Astrocyte of the cerebellum (primary cell): ENCODE data around the gene SELP.

Experiments
- DNase-seq: peaks from one replicate; pipeline ENCODE4 v3.0.0-alpha.2; 2011; ENCODE audit warnings: low read depth
- H3K4me3 ChIP-seq: 2 replicates; pipeline ENCODE4 v1.5.1; 2011; ENCODE audit warnings: mild to moderate bottlenecking, low read depth, low read length, moderate library complexity
- in situ Hi-C: cut with HindIII; loops from 2 replicates; pipeline ENCODE4 v1.10.0; 2017; ENCODE audit warnings: low sequenced_read_pairs
- TF ChIP-seq, protein P1 (sequence below): IDR thresholded peaks from 2 replicates; pipeline ENCODE4 v1.5.1; 2012; ENCODE audit warnings: low read length, low read depth, moderate library complexity, mild to moderate bottlenecking; ENCODE audit errors: missing control alignments

SELP gene

DNA sequence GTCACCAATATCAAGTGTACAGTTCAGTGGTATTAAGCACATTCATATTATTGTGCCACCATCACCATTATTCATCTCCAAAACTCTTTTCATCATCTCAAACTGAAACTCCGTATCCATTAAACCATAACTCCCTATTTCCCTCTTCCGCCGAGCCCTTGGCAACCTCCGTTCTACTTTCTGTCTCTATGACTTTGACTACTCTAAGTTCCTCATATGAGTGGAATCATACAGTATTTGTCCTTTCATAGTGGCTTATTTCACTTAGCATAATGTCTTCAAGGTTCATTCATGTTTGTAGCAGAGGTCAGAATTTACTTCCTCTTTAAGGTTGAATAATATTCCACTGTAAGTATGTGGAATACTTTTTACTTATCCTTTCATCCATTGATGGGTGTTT, 21.7 kb downstream of the SELP start:
- in situ Hi-C loops = no loop called here
- TF ChIP-seq, protein P1, sequence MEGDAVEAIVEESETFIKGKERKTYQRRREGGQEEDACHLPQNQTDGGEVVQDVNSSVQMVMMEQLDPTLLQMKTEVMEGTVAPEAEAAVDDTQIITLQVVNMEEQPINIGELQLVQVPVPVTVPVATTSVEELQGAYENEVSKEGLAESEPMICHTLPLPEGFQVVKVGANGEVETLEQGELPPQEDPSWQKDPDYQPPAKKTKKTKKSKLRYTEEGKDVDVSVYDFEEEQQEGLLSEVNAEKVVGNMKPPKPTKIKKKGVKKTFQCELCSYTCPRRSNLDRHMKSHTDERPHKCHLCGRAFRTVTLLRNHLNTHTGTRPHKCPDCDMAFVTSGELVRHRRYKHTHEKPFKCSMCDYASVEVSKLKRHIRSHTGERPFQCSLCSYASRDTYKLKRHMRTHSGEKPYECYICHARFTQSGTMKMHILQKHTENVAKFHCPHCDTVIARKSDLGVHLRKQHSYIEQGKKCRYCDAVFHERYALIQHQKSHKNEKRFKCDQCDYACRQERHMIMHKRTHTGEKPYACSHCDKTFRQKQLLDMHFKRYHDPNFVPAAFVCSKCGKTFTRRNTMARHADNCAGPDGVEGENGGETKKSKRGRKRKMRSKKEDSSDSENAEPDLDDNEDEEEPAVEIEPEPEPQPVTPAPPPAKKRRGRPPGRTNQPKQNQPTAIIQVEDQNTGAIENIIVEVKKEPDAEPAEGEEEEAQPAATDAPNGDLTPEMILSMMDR = no peak
- DNase-seq = no peak
- no peak overlapping the region for H3K4me3 ChIP-seq

DNA sequence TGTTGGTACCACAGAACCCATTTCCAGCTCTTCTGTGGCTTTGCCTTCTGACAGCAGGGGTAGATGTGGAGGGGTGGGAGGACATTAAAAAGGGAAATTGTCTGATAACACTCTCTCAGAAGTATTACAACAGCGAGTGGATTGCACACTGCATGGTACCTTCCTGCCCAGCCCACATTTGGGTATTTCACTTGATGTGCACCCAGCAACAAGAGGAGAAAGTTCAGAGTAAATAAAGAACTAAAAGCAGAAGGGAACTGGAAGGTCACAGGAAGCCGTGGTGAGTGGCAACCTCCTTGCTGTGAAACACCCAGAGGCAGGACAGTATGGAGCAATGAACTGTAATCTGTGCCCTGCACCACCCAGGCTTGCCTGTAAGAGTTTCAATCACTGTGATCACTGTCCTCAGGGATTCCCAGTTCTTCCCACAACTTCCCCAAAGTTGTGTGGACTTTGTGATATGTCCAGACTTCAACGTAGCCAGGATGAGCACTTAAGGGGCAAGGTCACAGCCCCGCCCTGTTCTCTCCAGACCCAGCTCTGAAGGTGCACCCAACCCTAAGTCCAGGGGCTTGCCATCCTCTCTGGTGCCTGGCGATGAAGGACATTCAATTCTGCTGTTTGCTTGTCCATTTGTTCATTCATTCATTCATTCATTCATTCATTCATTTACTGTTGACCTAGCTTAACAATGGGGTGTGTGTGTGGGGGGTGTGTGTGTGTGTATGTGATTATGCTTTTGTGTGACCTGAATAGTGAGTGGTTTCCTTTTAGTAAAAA, 25.0 kb downstream of the SELP start:
- in situ Hi-C loops = no loop called here
- no peak overlapping the region for H3K4me3 ChIP-seq
- TF ChIP-seq, protein P1 = no peak
- DNase-seq = no peak

DNA sequence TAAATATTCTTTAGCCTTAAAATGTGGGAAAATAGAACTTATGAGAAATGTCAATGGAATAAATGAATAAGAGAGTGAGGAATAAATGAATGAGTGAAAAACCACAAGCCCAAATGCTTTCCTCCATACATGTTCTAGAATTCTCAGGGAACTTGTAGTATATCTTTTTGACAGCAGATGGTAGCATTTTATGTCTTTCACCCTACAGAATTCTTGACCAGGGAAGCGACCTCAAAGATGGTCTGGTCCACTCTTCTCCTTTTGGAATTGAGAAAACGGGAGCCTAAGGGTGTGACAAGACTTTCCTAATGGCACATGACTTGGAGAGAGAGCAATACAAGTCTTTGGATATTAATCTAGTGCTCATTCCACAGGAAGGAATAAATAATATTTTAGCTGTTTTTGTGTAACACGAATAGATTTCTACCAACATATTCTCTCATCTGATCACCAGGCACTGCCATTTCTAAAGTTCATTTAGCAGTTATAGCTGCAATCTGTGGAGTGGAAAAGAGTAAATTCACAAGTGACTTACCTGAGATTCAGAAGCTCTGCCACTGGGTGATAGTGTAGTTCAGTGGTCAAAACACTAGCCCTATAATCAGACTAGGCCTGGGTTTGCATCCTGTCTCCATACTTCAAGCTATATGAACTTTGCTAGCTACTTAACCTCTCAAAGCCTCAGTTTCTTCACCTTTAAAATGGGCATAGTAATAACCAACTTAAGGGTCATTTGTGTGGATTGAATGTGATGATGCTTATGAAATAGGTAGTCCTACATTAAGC, 28.6 kb downstream of the SELP start:
- in situ Hi-C loops = no loop called here
- TF ChIP-seq, protein P1 = peak; percentile 26
- H3K4me3 ChIP-seq = no peak overlapping the region
- DNase-seq = peak; percentile 12

DNA sequence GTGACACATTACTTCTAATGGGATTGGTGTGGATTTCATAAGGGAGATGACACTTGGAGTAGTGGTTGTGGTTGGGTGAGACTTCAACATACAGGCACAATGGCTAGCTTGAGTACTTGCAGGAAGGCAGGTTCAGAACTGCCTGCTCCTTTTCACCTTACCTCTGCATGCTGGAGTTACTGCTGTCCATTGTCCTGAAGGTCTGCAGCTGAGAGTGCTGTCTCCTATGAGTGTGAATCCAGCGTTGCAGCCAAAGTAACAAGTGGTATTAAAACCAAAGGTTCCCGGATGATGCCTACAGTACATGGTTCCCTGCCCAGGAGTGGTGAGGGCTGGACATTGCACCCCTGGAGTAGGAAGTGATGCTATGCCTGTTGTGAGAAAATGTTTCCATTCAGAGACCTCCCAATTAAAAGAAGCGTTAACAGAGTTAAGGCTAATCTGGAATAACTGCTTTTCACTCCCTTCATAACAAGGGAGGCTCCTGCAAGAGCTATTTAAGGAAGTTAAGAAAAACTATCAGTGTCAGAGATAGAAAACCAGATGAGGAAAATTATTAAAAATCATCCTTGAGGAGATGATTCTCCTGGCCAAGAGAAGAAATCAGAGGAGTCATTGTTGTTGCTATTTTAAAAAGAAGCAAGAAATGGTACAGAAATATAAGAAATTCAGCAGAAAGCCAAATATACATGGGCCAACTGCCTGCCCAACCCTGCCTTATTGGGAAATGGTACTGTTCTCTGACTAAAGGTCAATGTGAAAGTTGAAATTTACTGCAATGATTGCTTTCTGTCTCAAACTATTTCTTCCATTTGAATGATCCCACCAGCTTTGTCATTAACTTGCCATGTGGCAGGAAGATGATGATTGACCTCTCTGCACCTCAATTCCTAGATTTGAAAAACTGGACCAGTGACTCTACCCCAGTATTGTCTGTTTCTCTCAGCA, 33.9 kb downstream of the SELP start:
- in situ Hi-C loops = no loop called here
- peak; percentile 22 for DNase-seq
- TF ChIP-seq, protein P1 = no peak
- H3K4me3 ChIP-seq = no peak overlapping the region

DNA sequence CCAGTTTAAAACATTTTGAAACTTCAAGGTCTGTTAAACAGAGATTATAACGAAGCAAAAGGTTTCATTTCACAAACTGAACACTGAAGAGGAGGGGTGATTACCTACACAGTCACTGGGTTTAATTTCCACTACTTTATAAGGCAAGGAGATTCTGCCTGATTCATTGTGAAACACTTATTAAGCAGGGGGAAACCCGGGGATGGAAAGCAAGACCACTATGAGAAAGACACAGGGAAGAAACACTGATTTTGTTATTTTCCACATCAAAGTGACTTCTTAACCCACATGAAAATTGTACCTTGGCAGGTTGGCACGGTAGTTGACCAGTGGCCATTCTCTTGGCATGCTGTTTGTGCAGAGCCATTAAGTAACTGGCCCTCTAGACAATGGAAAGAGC, 35.5 kb downstream of the SELP start:
- DNase-seq = no peak
- no peak overlapping the region for H3K4me3 ChIP-seq
- TF ChIP-seq, protein P1 = no peak
- in situ Hi-C loops = no loop called here

DNA sequence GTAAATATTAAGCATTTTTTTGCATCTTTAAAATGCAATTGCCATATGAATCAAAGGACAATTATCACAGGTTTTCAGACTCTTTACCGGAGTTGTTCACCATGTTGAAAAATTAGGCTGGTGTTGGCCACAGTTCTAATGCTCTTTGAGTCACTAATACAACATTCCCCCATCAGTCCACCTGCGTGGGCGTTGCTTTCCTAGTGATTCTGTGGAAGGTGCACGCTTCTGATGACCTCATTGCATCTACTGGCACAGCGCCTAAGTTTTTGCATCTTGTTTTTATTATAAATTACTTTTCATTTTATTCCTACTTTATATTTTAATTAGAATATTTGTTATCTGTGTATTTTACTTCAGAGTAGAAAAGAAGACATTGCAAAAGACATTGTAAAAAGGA, 39.0 kb downstream of the SELP start:
- TF ChIP-seq, protein P1 = no peak
- no peak for DNase-seq
- in situ Hi-C loops = no loop called here
- no peak overlapping the region for H3K4me3 ChIP-seq
